Left ventricle myocardium inferior (tissue), 1 donor: ENCODE results near the gene ARHGEF4. TPM values are rescaled to one million over a fixed set of nuclear protein-coding genes. Genes with fewer than 3 reads are reported as not detected.
"Not testable (repeated sequence)": the region's sequence is repeated elsewhere in the genome, so short reads cannot be mapped to it uniquely, and the experiment has no call there.

Experiments used
- DNase-seq: peaks from one replicate; pipeline ENCODE4 v3.0.0-alpha.2; 2020
- H3K27ac ChIP-seq: fragments of 200-600 bp; replicated peaks from 2 replicates; pipeline ENCODE4 v1.8.0; 2021
- H3K27me3 ChIP-seq: fragments of 200-600 bp; 2 replicates; pipeline ENCODE4 v1.8.0; 2021; ENCODE audit warnings: low read depth
- H3K36me3 ChIP-seq: fragments of 200-600 bp; 2 replicates; pipeline ENCODE4 v1.8.0; 2021
- H3K4me1 ChIP-seq: fragments of 200-600 bp; 2 replicates; pipeline ENCODE4 v1.8.0; 2021
- H3K4me3 ChIP-seq: fragments of 200-600 bp; 2 replicates; pipeline ENCODE4 v1.8.0; 2021; ENCODE audit warnings: mild to moderate bottlenecking, moderate library complexity
- H3K9me3 ChIP-seq: fragments of 200-600 bp; replicated peaks from 2 replicates; pipeline ENCODE4 v1.8.0; 2021
- intact Hi-C: fragments of 100-400 bp; cut with micrococcal nuclease; formaldehyde crosslinking; loops from one replicate; pipeline ENCODE4 v1.11.0; 2022
- total RNA-seq: library from RNA; stranded (reverse); fragmentation: NEBNext Ultra II Directional; extraction: Animal tissue kit (Norgen Biotek cat#: 25700); gene quantifications from one replicate; pipeline ENCODE4 v1.2.1, GENCODE V29; 2021
- TF ChIP-seq, protein P1 (sequence below): fragments of 200-600 bp; IDR thresholded peaks from 2 replicates; pipeline ENCODE4 v1.8.0; 2021; ENCODE audit warnings: antibody characterized with exemption, mild to moderate bottlenecking, borderline replicate concordance
- donor health status: DM: no; HTN: yes; CAD: no; lungs with severe emphysema.

Gene ARHGEF4
- total RNA-seq, 1 donor from 2014 or later: 5.3 TPM

- H3K27ac ChIP-seq: no peak overlapping the region
- intact Hi-C loops: no loop called here
- no peak for DNase-seq
- TF ChIP-seq, protein P1, sequence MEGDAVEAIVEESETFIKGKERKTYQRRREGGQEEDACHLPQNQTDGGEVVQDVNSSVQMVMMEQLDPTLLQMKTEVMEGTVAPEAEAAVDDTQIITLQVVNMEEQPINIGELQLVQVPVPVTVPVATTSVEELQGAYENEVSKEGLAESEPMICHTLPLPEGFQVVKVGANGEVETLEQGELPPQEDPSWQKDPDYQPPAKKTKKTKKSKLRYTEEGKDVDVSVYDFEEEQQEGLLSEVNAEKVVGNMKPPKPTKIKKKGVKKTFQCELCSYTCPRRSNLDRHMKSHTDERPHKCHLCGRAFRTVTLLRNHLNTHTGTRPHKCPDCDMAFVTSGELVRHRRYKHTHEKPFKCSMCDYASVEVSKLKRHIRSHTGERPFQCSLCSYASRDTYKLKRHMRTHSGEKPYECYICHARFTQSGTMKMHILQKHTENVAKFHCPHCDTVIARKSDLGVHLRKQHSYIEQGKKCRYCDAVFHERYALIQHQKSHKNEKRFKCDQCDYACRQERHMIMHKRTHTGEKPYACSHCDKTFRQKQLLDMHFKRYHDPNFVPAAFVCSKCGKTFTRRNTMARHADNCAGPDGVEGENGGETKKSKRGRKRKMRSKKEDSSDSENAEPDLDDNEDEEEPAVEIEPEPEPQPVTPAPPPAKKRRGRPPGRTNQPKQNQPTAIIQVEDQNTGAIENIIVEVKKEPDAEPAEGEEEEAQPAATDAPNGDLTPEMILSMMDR: no peak
- H3K4me1 ChIP-seq: peaks cover 41% of the 10 kb centered on the region
- no peak overlapping the region for H3K4me3 ChIP-seq
- peaks cover 52% of the 10 kb centered on the region for H3K36me3 ChIP-seq
- no peaks in the 10 kb centered on the region for H3K27me3 ChIP-seq
- H3K9me3 ChIP-seq: no peaks in the 10 kb centered on the region
These were observed 230.9 kb downstream of the ARHGEF4 start for GRCh38 chr2:131067465-131068125.

- H3K36me3 ChIP-seq: peaks cover 51% of the 10 kb centered on the region
- intact Hi-C loops: not testable (repeated sequence)
These were observed 231.5 kb downstream of the ARHGEF4 start for GRCh38 chr2:131068172-131068571.

DNA sequence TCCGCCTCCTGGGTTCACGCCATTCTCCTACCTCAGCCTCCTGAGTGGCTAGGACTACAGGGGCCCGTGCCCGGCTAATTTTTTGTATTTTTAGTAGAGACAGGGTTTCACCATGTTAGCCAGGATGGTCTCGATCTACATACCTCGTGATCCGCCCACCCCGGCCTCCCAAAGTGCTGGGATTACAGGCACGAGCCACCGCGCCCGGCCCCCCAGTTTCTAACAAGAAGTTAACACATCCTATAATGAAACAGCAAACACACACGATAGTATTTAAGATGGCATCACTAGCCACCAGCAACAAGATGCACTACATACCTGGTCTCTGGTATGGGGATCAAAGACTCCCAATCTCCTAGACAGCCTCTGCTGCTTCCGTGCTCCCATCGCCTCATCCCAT lies 238.9 kb downstream of the ARHGEF4 start:
- H3K4me3 ChIP-seq, H3K9me3 ChIP-seq, H3K27me3 ChIP-seq, intact Hi-C loops, H3K27ac ChIP-seq, DNase-seq: not testable (repeated sequence)
- H3K36me3 ChIP-seq: peaks cover 81% of the 10 kb centered on the region
- peaks cover 55% of the 10 kb centered on the region for H3K4me1 ChIP-seq

More at GRCh38 chr2:131068172-131068571, 231.5 kb downstream of the ARHGEF4 start:
- not testable (repeated sequence) for H3K27me3 ChIP-seq, H3K9me3 ChIP-seq, H3K4me3 ChIP-seq, H3K27ac ChIP-seq, DNase-seq
- H3K4me1 ChIP-seq: peaks cover 37% of the 10 kb centered on the region

- Histone ChIP-seq H3K27ac (no peak overlapping the region), H3K4me3 (no peak overlapping the region), H3K36me3 (peaks cover 81% of the 10 kb centered on the region), H3K27me3 (no peaks in the 10 kb centered on the region), H3K9me3 (no peaks in the 10 kb centered on the region), H3K4me1 (peaks cover 64% of the 10 kb centered on the region)
- DNase-seq: no peak
- TF ChIP-seq, protein P1: no peak
- intact Hi-C loops: no loop called here
These were observed 240.0 kb downstream of the ARHGEF4 start for GRCh38 chr2:131076707-131077106.

DNA sequence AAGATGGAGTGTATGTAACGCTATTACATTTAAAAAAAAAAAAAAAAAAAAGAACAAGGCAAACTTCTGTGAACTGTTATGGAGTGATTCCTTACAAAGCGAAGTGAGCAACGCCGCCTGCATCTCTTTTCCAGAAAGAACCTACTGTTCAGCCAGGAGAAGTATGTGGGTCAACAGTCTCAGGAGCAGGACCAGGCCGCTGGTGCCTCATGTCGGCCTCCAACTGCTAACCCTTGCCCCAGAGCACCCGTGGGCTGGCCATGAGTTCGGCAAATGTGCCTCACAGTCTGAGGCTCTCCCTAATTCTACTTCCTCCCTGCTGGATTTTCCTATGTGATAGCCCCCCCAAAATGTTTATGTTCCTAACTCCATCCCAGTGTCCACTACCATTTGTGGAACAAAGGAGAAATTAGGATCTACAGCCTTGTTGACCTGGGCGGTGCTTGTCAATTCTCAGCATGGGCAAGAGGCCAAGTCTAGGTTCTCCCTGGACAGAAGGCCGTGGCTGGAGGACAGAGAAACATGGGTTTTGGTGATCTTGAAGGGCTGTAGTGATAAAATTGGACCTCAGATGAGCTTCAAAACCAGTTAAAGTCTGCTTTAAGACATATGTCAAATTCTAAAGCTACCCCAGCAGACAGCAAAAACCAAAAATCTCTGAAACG lies 240.6 kb downstream of the ARHGEF4 start:
- Histone ChIP-seq H3K36me3 (peaks cover 83% of the 10 kb centered on the region), H3K27me3 (no peaks in the 10 kb centered on the region), H3K4me1 (peaks cover 70% of the 10 kb centered on the region), H3K4me3 (no peak overlapping the region), H3K9me3 (no peaks in the 10 kb centered on the region), H3K27ac (peak overlapping the region; percentile 20)
- no peak for DNase-seq
- TF ChIP-seq, protein P1: no peak
- intact Hi-C loops: no loop called here

DNA sequence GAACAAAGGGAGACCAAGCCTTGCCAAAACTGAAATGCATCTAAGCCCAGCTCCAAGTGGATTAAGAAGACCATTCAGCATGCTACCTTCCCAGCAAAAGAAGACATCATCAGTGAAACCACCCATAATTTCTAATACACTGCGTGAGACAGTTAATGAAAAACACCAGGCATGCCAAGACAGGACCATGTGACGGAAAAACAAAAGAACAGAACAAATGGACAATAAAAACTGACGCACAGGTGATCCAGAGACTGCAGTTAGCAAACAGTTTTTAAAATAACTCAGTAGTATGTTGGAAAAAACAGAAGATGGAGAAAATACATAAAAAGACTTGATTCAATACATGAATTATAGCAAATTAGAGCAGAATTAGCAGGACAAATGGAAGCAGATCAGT lies 241.3 kb downstream of the ARHGEF4 start:
- Histone ChIP-seq H3K9me3 (no peaks in the 10 kb centered on the region), H3K4me3 (no peak overlapping the region), H3K27me3 (no peaks in the 10 kb centered on the region), H3K36me3 (peaks cover 80% of the 10 kb centered on the region), H3K4me1 (peaks cover 74% of the 10 kb centered on the region), H3K27ac (peak overlapping the region; percentile 20)
- intact Hi-C loops: no loop called here
- TF ChIP-seq, protein P1: no peak
- no peak for DNase-seq

GRCh38 chr2:131079931-131080330 lies 243.2 kb downstream of the ARHGEF4 start:
- H3K9me3 ChIP-seq, intact Hi-C loops, H3K27ac ChIP-seq, H3K4me3 ChIP-seq, DNase-seq, H3K27me3 ChIP-seq: not testable (repeated sequence)
- Histone ChIP-seq H3K4me1 (peaks cover 73% of the 10 kb centered on the region), H3K36me3 (peaks cover 68% of the 10 kb centered on the region)
